SK-MEL-5 (cell line): ENCODE data around the gene C11orf87. TPM values are rescaled to one million over a fixed set of nuclear protein-coding genes. Genes with fewer than 3 reads are reported as not detected.

Experiments used
- DNase-seq: peaks from one replicate; pipeline ENCODE4 v3.0.0-alpha.2; 2016; ENCODE audit warnings: low read depth, low spot score
- in situ Hi-C: cut with HindIII; loops from 2 replicates; pipeline ENCODE4 v1.10.0; 2016; ENCODE audit warnings: low sequenced_read_pairs, high pct_unique_total_duplicates, low pct_unique_long_range_greater_than_20kb
- polyA plus RNA-seq, 2 experiments: library from polyadenylated mRNA; depleted of rRNA; stranded (reverse); fragments of >200 nt; gene quantifications; 2 replicates each; pipeline ENCODE4 v1.2.3, GENCODE V29; 2015
- total RNA-seq: library from RNA; depleted of rRNA; stranded (reverse); fragments of >200 nt; shearing (Covaris generic); gene quantifications from 2 replicates; pipeline ENCODE4 v1.2.3, GENCODE V29; 2014; rRNA removed

Gene C11orf87
- not detected in 2 replicates for total RNA-seq
- polyA plus RNA-seq (2015; cell fraction: cytosol; rRNA removed) = not detected in 2 replicates
- not detected in 2 replicates for polyA plus RNA-seq (2015; cell fraction: nucleus; rRNA removed)

DNA sequence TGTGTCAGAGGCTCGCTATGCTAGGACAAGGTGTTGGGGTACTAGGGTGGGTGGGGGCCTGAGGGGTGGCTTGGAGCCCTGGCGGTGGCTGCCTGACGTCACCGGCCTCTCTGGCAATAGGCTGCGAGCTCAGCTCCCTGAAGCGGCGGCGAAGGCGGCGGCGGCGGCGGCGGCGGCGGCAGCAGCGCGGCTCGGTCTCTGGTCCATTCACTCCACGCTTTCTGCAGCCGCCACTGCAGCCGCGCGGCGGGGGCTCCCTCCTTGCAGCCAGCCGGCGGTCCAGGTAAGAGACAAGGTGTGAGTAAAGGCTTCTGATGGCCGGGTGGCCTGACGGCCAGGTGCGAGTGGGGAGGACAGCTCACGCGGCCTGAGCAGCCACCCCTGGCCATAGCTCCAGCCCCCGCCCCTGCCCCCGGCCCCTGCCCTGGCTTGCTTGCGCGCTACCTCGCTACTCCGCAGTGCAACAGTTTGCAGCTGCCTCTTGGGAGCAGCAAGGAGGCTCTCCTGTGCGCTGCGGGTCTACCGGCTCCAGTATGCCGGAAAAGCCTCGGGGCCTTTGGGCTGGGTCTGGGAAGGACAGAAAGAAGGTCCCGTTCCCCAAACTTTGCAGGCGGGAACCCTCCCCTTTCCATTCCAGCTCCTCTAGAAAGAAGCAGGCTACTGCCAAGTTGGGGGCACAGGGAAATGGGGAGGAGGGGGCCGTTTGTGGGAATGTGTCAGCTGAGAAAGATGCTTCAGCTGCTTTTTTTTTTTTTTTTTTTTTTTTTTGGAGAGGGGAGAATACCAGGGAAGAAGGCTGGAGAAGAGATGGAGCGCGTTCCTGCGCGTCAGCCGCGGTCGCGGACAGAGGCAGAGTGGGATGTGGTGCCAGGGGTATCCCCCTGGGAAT lies at the start of gene C11orf87:
Gene C11orf87 (plus strand): TSS at position 210 of the 889 bp plus-strand sequence. CDS start 1,444 bp downstream, outside the sequence.
- no peak for DNase-seq
- in situ Hi-C loops = no loop called here

DNA sequence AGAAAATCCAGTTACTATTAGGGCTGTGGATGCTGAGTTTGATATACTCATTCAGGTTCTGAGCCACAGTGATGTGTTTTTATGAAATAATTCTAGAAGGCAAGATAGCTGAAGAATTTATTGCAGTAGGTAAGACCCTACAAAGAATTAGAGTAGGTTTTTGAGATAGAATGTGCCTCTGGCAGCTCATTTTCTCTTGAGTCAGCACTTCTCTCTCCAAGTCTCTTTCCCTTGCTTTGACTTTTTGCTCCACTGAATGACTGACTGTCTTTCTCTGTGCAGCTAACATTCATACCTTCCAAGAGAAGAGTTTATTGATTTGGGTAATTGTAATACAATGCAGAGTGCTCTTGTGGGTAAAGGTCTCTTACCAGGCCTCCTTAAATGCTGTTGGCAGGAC lies 48.0 kb upstream of the C11orf87 start:
- in situ Hi-C loops = no loop called here
- no peak for DNase-seq

DNA sequence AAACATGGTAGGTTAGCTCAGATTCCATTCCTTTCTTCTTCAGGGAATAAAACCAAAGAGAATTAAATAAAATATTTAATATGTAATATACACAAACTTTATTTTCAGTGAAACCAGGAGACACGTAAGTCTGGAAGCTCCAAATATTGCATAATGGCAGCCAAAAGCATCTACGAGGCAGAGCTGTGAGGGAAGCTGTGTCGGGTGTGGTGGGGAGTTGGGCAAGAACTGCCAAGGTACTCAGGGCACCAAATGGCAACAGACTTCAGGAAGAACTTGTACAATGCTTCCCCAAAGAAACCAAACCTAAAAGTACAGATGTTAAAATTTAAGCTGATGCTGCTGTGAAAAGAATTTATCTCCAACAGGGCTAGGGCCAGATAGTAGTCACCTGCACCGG lies 47.5 kb upstream of the C11orf87 start:
- no peak for DNase-seq
- in situ Hi-C loops = no loop called here

DNA sequence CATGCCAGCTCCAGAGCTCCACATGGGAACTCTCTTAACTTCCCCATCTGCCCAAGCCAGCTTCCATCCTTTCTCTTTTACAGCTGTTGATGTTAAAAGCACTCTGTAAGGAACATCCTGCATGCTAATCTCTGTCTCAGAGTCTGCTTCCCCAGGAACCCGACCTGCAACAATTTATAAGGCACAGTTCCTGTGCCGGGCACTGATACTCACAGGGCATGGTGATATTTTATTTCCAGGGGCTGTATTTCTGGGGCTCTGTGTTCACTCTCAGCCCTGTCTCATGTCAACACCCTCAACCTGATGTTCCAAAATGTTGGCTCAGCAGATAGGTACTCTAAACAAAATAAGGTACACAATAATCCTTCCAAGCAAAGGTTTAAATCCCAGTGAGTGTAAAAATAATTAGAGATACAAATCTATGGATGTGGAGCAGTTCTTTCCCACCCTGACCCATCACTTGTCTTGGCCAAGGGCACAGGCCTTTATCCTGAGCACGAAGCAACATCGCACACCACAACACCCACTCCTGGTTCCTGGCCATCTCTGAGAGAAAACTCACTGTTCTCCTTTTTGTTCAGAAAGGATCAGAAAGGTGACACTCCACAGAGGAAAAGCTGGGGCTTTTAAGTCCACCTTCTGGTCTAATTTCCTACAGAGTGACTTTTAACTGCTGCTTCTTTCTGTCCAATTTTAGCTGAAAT lies 44.8 kb upstream of the C11orf87 start:
- in situ Hi-C loops = no loop called here
- no peak for DNase-seq

DNA sequence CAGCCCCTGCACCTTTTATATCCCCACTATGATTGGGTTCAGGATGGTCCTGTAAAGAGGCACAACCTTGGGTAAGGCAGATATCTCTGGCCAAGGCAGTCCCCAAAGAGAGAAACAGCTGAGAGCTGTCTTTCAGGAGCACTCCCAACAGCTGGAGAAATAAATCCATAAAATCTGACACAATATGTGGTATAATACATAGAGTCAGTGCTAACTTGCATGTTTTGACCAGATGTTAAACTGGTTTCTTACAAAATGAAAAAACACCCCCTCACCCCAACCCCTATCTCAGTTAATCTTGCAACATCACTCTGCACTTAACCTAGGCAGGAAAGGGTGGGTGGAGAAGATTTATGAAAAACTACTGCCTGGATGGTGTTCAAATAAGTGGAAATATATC lies 44.0 kb upstream of the C11orf87 start:
- no peak for DNase-seq
- in situ Hi-C loops = no loop called here

DNA sequence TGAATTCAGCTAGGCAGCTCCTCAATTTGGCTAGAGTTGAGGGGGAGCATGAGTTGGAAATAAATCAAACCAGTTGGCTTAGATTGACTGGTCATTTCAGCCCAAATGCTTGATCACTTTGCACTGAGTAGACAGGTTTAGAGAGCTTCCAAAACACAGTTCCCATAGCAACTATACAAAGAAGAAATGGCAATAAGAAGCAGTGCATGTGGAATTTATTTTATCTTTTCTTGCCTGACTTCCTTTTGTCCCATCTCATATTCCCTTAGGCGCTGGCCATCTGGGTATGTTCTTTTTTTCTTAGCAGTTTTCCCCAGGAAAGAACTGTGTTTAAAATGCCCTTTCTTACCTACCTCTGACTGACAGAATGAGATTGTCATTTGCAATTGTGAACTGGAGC lies 38.7 kb upstream of the C11orf87 start:
- in situ Hi-C loops = no loop called here
- no peak for DNase-seq

DNA sequence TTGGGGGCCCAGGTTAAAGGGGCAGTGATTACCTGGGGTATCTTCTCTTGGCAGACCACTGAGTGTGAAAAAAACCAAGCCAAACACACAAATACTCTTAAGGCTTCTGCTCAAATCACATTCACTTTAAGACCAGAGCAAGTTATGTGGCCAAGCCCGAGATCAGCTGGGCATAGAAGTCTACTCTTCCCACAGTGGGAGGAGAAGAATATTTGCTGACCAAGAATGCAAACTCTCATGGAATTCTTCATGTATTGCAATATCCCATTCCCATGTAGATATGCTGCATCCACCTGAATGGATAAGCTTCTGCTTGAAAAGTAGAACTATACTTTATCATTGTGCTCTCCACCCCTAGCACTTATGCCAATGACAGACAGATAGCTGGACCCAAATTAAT lies 37.1 kb upstream of the C11orf87 start:
- DNase-seq = no peak
- in situ Hi-C loops = no loop called here

DNA sequence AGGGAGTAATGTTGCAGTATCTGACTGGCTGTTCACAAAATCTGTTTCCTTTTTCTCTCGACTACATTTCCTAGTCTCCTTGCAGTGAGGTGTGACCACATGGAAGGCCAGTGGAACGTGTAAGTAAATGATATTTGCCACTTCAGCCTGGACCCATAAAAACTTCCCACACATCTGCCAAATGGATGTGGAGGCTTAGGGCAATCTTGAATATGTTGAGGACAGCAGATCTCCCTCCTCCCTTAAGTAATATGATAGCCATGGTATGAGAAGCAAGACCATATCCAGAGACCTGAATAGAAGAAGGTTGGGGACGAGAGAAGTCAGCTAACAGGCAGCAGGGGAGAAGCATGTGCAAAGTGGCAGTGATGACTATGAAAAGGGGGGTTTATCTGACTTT lies 33.0 kb upstream of the C11orf87 start:
- DNase-seq = no peak
- in situ Hi-C loops = no loop called here

DNA sequence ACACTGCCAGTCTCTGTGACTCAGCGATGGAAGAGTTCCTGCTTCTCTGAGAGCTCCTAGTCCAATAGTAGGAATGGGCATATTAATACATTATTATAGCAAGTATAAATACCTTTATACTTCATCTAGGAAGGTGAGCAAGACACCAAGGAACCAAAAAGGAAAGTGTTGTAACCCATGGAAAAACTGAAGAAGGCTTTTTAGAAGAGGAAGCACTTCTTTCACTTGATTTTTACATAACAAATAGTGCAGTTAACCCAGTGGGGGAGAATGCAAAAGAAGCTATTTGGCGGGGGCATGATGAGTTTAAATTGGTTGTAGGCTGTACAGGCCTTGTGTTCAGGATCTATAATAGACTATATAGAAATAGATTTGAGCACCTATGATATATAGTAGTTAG lies 31.2 kb upstream of the C11orf87 start:
- no peak for DNase-seq
- in situ Hi-C loops = no loop called here

DNA sequence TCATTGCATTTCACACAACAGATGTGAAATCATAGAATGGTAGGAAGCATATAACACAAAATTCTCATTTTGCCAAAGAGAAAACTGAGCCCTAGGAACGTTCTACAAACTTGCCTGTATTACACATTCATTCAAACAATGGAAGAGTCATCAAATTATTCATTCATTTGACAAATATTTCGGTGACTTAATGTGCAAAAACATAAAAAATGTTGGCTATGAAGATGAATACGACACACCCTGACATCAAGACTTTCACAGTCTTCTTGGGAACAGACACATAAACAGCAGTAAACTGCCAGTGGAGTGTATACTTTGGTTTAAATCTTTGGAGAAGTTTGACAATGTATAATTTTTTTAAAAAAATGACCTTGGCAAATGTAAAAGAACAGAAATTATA lies 20.4 kb upstream of the C11orf87 start:
- no peak for DNase-seq
- in situ Hi-C loops = no loop called here

DNA sequence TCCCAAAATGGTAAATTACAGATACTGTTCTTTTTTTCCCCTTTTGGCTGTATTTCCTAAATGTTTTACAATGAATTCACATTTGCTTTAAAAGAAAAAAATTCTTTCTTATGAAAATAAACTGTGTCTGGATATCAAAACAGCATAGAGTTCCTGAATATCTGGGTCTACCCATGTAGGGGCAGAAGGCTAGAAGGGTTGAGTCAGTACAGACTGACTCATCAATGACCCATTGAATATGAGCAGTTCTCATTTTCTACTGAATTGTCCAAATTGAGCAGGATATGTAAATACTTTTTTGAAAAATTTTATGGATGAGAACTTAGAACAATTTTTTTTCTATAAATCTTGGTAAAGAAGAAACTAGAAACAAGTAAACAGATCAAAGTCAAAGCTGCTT lies 16.3 kb upstream of the C11orf87 start:
- in situ Hi-C loops = no loop called here
- DNase-seq = no peak

DNA sequence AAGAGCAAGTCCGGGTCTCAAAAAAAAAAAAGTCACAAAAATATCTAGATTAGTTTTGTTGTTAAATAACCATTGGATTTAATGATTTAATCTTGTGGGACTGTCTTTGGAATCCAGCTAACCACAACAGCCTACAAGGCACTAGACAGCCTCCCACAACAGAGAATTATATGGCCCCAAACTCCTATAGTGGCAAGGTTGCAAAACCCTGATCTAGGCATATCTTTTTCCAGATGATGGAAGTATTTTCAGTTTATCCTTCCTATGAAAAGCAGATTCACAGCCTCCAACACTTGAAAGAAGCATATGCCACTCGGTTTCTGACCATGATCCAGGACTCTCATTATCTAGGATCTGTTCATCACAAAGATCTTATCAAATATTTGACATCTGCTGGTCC lies 5.4 kb upstream of the C11orf87 start:
- no peak for DNase-seq
- in situ Hi-C loops = no loop called here

DNA sequence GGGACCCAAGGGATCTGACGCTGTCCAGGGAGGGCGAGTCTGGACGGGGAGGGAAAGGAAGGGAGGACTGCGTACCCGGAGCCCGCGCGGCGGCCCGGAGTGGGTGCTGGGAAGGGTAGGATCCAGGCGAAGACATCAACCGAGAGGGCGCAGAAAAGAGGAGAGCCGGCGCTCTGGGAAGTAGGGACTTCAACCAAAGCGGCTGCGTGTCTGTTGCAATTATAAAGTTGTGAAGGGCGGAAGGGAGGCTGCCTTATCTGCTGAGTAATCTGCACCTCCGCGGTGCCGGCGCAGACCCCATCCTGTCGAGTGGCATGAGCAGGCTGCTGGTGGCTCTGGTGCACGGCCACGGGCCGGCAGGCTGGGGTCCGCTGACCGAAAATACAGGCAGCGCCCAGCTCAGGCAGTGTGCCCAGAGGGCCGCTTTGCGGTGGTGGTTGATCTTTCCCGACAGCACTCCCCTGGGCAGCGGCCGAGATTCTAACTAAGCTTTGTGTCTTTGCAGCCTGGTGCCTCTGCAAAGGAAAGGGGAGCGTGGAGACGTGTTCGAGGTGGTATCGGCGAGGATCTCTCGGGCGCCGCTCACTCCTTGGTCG lies 978 bp downstream of the C11orf87 start:
- DNase-seq = no peak

DNA sequence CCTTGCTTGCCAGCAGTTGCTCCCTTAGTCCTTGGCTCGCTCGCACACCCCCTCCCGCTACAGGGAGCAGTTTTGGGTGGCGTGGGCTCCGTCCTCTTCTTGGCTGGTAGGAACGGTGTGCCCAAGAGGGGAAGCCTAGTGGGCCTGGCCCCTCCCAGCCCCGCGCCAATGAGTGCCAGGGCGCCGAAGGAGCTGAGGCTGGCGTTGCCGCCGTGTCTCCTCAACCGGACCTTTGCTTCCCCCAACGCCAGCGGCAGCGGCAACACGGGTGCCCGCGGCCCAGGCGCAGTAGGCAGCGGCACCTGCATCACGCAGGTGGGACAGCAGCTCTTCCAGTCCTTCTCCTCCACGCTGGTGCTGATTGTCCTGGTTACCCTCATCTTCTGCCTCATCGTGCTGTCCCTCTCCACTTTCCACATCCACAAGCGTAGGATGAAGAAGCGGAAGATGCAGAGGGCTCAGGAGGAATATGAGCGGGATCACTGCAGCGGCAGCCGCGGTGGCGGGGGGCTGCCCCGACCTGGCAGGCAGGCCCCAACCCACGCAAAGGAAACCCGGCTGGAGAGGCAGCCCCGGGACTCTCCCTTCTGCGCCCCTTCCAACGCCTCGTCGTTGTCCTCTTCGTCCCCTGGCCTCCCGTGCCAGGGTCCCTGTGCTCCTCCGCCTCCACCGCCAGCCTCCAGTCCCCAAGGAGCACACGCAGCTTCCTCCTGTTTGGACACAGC lies 1.6 kb downstream of the C11orf87 start:
- in situ Hi-C loops = no loop called here
- no peak for DNase-seq

More for the DNA sequence above, 978 bp downstream of the C11orf87 start:
- in situ Hi-C loops = no loop called here

DNA sequence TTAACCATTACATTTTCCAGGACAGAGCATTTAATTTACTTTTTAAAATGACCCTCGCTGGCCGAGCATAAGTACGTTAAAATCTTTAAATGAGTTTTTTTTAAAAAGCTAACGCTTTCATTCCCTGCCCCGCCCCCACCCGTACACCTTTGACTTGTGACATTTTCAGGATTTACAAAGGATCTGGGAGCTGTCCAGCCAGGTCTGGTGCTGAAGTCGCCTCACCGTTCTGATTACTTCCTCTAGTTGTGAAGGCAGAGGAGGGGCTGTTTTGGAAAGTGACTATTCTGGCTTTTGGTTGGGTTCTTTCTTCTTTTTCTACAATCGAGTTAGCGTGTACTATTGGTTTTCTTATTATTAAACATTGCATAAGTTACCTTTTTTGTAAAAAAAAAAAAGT lies 2.9 kb downstream of the C11orf87 start:
- no peak for DNase-seq
- in situ Hi-C loops = no loop called here

DNA sequence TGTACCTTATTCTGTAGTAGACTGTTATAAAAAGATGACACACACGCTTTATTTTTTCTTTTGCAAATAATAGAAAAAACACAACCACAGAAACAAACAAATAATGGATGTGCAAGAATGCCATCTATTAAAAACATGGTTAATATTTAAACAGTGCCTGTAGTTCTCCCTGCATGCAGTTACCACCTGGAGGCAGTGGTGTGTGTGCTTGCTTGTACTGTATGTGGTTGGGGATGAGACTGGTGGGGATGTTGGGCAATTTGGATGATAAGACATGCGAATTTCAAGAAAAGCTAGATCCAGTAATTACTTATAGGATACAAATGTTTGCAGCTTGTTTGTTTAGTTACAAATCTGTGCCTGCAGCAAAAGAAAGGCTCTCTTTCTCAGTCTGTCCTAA lies 3.6 kb downstream of the C11orf87 start:
- DNase-seq = no peak

DNA sequence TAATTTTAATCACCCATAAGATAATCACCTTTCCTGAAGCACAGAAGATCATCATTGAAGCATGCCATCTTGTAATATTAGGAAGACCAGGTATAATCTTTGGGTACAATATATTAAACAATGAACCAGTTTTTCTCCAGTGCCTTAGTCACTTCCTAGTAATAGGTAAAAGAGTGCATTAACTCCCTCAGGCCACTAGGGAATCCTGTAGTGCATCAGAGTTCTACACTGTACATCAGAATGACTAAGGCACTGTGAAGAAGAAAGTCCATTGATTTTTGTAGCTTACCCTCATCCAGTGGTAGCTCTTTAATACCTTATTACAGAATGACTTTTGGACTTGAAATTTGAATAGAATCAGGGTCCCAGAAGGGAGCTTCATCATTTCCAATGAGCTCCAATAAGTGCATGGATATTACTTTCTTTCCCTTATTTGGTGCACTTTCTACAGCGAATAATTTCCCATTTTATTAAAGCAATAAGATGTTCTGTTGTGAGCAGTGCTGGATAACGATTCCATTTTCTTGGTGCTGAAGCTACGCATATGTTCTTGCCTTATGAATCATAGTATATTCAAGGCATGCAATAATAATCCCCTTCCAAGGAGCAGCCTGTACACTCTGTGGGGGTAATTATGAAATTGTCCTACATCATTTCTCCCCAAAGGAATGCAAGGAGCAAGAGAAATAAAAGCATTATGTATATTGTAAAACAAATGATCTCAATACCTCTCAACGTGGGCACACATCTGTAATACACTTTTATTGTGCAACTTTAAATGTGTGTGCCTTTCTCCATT lies 4.7 kb downstream of the C11orf87 start:
- DNase-seq = peak; percentile 4
- in situ Hi-C loops = no loop called here

More for the DNA sequence above, 3.6 kb downstream of the C11orf87 start:
- in situ Hi-C loops = no loop called here
